ENCODE results near the gene FRMD1.

Gene FRMD1

DNA sequence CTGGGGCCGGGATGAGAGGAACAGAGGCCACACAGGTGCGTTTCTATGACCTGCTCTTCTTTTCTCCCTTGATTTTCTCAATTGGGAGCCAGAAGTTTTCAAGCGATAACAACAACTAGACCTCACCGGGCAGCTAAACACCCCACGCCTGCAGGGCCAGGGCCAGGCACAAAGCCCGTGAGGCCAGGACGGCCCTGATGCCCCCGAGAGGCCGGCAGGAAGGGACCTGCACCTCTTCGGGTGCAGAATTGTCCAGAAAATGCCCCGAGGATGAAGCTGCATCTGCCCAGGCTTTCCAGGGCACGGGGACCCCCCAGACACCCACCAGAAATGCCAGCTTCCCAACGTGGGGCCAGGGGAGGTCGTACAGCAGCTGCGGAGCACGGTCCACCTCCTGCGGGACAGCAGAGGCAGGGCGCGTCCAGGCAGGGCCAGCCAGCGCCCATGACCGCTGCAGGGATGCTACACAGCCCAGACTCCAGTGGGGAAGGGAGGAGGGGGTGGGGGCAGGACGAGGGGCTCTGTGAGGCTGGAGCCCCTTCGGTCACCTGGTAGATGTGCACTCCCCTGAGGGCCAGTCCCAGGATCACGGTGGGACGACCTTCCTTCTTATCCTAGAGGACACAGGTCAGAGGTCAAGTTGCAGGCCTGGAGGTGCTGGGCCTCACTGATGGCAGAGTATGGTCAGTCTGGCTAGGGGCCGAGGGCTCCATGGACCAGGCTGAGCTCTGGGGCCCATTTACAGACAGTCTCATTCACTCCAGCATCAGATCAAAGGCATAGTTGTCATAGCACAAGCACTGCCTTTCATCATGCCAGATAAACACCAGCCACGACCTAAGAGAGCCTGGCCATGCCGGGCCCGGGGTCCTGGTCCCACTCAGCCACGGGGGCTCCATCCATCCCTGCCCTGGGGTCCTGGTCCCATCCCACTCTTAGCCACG lies 16.4 kb downstream of the FRMD1 start:
- DNase-seq (ENCODE audit: low spot score): no peak
- TF ChIP-seq, protein P1, sequence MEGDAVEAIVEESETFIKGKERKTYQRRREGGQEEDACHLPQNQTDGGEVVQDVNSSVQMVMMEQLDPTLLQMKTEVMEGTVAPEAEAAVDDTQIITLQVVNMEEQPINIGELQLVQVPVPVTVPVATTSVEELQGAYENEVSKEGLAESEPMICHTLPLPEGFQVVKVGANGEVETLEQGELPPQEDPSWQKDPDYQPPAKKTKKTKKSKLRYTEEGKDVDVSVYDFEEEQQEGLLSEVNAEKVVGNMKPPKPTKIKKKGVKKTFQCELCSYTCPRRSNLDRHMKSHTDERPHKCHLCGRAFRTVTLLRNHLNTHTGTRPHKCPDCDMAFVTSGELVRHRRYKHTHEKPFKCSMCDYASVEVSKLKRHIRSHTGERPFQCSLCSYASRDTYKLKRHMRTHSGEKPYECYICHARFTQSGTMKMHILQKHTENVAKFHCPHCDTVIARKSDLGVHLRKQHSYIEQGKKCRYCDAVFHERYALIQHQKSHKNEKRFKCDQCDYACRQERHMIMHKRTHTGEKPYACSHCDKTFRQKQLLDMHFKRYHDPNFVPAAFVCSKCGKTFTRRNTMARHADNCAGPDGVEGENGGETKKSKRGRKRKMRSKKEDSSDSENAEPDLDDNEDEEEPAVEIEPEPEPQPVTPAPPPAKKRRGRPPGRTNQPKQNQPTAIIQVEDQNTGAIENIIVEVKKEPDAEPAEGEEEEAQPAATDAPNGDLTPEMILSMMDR (IDR thresholded peaks at IDR 0.05; ENCODE audit: extremely low read depth, missing control alignments): no peak

DNA sequence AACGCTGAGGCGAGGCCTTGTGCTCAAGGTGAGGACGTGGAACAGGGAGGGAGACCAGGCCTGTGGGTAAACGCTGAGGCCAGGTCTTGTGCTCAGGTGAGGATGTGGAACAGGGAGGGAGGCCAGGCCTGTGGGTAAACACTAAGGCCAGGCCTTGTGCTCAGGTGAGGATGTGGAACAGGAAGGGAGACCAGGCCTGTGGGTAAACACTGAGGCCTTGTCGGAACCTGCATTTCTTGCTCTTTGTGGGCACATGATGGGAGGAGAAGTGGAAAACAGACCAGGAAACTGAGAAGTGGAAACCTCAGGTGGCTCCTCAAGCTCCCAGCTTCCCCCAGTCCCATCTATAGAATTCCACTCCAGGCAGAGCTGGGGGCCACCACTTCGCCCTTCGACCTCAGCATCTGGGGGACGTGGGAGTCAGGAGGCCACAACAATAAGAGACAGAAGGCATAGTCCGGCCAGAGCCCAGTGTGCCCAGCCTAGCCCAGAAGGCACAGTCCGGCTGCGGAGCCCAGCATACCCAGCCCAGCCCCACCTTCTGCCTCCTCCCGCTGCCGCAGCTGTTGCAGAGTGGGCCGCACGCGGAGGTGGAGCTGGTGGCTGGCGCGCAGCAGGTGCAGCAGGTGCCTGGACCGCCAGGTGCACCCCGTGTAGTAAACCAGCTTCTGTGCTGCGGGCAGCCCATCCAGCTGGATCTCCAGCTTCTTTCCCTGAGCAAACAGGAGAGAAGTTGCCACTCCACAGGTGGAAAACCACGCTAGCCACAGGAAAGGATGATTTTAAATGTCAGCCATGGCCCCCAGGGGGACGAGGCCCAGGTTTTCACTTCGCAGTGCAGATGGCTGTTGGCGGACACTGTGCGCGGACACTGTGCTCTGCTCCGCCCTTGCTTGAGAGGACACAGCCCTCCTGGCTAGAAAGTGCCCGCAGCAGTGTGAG lies 17.5 kb downstream of the FRMD1 start:
- TF ChIP-seq, protein P1 (IDR thresholded peaks at IDR 0.05; ENCODE audit: extremely low read depth, missing control alignments): no peak
- DNase-seq (ENCODE audit: low spot score): no peak

DNA sequence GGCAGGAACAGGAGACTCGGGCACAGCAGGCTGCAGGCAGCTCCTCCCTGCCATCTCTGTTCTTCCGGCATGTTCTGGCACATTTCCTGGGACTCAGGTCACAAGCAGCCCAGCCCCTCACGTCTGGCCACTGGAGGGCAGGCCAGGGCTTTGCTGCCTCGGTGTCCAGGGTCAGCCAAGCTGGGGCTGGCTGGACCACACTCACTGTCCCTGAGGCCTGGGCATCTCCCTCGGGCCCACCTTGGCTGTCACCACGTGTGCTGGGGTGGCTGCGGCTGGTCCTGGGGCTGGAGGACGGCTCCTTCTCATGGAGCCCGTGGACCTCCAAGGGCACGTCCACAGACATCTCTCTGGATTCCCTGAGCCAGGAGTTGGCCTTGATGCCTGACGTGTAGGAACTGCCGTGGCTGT lies 18.5 kb downstream of the FRMD1 start:
- no peak for DNase-seq (ENCODE audit: low spot score)

DNA sequence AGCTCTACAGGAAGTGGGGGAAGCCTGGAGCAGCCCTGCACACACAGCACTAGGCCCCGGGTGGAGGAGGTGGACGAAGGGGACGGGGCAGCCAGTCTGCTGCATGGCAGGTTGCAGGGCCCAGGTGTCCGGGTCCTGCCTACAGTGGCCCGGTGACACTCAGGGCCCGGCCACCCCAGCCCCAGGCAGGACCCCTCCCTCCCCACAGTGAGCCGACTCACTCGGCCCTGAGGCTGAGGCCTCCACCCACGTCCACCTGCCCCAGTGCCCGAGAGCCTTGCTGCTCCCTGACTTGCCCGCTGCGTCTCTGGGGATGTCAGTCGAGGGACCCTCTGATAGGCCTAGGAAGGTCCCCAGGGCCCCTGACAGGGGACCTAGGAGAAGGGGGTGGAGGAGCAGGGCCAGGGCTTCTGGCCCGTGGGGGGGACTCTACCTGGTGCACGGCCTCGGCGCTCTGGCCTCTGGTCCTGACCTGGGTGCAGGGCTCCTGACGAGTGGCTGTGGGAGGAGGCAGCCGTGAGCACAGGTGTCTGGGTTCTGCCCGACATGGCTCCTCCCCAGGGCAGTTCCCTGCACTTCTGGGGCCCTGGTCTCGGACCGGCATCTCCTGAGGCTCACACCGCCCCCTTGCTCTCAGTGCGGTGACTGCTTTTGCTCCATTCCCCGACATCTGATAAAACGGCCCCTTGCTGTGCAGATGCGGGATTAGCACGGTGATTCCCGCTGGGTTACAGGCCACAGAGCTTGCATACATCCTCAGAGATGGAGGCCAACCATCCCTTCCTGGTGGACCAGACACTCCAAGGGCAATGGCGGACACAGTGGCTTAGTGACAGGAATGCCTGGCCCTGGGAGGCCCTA lies 20.1 kb downstream of the FRMD1 start:
- DNase-seq (ENCODE audit: low spot score): no peak
- TF ChIP-seq, protein P1 (IDR thresholded peaks at IDR 0.05; ENCODE audit: extremely low read depth, missing control alignments): no peak

More for the DNA sequence above, 18.5 kb downstream of the FRMD1 start:
- TF ChIP-seq, protein P1 (IDR thresholded peaks at IDR 0.05; ENCODE audit: extremely low read depth, missing control alignments): no peak

DNA sequence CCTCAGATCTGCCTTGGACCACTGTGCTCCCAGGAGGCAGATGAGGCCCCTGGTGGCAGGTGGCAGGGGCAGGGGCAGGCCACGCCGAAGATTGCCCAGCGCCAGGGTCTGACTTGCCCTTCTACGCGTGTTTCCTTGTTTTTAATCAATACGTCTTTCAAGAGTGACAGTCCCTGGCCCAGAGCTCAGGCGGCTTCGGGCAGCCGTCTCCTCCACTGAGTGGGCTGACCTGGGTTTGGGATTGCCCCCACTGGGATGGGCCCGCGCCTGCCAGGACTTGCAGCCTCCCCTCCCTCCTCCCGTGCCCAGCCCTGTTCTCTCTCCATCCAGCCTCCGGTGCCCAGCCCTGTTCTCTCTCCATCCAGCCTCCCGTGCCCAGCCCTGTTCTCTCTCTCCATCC lies 21.2 kb downstream of the FRMD1 start:
- no peak for DNase-seq (ENCODE audit: low spot score)
- TF ChIP-seq, protein P1 (IDR thresholded peaks at IDR 0.05; ENCODE audit: extremely low read depth, missing control alignments): no peak

DNA sequence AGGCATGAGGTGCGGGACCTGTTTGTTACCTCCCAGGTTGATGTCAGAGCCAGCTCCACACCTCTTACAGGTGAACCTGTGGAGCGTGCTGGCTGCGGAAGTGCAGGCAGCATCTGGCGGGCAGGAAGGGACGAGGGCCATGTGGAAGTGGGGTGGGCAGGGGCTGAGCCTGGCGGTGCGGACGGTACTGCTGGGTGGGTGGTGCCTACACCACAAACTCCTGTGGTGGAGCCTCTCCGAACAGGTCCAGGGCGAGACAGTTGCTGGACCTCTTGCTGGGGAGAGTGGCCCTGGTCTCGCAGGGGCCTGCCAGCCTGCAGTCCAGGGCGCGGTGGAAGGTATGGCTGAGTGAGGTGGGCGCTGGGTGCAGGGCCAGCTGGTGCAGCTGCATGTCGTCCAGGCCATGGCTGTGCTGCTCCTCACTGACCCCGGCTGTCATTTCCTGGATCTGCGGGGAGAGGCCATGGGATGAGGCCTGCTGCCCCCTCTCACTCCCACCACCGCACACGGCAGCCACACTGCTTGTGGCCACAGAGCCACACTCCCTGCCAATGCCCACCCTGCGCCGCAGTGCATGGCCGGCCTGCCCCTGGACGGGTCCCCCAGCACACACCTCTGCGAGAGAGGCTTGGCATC lies 22.0 kb downstream of the FRMD1 start:
- TF ChIP-seq, protein P1 (IDR thresholded peaks at IDR 0.05; ENCODE audit: extremely low read depth, missing control alignments): no peak
- no peak for DNase-seq (ENCODE audit: low spot score)
